ENCODE data around the gene SEMA6C. TPM values are rescaled to one million over a fixed set of nuclear protein-coding genes. Genes with fewer than 3 reads are reported as not detected.

The SEMA6C gene
- total RNA-seq, 4 donors from 2014 or later = 0.91 to 3.8 (median 2.0) TPM

DNA sequence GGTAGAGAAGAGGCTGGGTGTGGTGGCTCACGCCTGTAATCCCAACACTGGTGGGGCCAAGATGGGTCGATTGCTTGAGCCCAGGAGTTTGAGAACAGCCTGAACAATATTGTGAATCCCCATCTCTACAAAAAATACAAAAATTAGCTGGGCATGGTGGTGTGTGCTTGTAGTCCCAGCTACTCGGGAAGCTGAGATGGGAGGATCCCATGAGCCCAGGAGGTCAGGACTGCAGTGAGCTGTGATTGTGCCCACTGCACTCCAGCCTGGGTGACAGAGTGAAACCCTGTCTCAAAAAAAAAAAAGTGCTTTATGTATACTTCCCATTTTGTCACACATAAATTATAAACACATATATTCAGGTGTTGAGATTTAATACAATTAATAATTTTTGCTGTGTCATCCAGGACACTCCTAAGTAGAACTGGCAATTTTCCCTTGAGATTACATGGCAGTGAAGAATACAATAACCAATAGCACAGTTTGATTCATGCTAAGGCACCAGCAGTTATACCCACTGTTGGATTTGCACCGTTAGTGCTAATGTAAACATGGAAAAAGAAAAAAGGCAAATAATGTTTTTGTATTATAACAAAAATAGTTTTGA, 60.4 kb downstream of the SEMA6C start:
- DNase-seq = no peak
- 55 to 64% methylated on average over 4 of the region's 4 CpGs for WGBS, 2 donors
- intact Hi-C loops (cut with DNase I) = no loop called here
- Histone ChIP-seq H3K9me3 (no peaks in the 10 kb centered on the region), H3K4me1 (peaks cover 0 to 11% (median 0%) of the 10 kb centered on the region in 3 donors), H3K4me3 (no peak overlapping the region), H3K27me3 (no peaks in the 10 kb centered on the region), H3K27ac (peak overlapping the region in 2 of 4 donors; percentile 27 to 41), H3K36me3 (peaks cover 0 to 30% (median 0%) of the 10 kb centered on the region in 3 donors)
- TF ChIP-seq POLR2A (IDR thresholded peaks at IDR 0.05) = no peak
- TF ChIP-seq, protein P1, sequence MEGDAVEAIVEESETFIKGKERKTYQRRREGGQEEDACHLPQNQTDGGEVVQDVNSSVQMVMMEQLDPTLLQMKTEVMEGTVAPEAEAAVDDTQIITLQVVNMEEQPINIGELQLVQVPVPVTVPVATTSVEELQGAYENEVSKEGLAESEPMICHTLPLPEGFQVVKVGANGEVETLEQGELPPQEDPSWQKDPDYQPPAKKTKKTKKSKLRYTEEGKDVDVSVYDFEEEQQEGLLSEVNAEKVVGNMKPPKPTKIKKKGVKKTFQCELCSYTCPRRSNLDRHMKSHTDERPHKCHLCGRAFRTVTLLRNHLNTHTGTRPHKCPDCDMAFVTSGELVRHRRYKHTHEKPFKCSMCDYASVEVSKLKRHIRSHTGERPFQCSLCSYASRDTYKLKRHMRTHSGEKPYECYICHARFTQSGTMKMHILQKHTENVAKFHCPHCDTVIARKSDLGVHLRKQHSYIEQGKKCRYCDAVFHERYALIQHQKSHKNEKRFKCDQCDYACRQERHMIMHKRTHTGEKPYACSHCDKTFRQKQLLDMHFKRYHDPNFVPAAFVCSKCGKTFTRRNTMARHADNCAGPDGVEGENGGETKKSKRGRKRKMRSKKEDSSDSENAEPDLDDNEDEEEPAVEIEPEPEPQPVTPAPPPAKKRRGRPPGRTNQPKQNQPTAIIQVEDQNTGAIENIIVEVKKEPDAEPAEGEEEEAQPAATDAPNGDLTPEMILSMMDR (IDR thresholded peaks at IDR 0.05) = no peak

Other genes with a start within 250 kb of the SEMA6C start
- 10 to 100 TPM; 20.5 to 39.5 (median 25.3) TPM for gene SETDB1, start 220.3 kb downstream of the SEMA6C start, total RNA-seq
- gene CERS2, start 171.8 kb downstream of the SEMA6C start, total RNA-seq = 10 to 100 TPM; 18.2 to 72.7 (median 45.4) TPM
- 1 to 10 TPM; 1.2 to 7.8 (median 4.4) TPM for gene ANXA9, start 164.3 kb downstream of the SEMA6C start, total RNA-seq
- gene MINDY1, start 139.7 kb downstream of the SEMA6C start, total RNA-seq = 10 to 100 TPM; 25.4 to 52.5 (median 37.1) TPM
- gene PRUNE1, start 138.2 kb downstream of the SEMA6C start, total RNA-seq = 10 to 100 TPM in 3 of 4 donors, 1 to 10 TPM in 1; 8.9 to 21.0 (median 15.9) TPM
- 100 to 1,000 TPM in 1 of 4 donors, 10 to 100 TPM in 3; 52.7 to 168 (median 96.1) TPM for gene BNIPL, start 110.0 kb downstream of the SEMA6C start, total RNA-seq
- gene C1orf56, start 98.9 kb downstream of the SEMA6C start, total RNA-seq = 1 to 10 TPM in 3 of 4 donors, under 1 TPM in 1; 0.23 to 3.2 (median 2.3) TPM
- gene CDC42SE1, start 87.0 kb downstream of the SEMA6C start, total RNA-seq = 100 to 1,000 TPM in 3 of 4 donors, 10 to 100 TPM in 1; 86.7 to 128 (median 115) TPM
- gene MLLT11, start 86.2 kb downstream of the SEMA6C start, total RNA-seq = 1 to 10 TPM in 2 of 4 donors, under 1 TPM in 2; 0.38 to 1.6 (median 0.92) TPM
- 10 to 100 TPM in 3 of 4 donors, 1 to 10 TPM in 1; 7.1 to 15.8 (median 11.0) TPM for gene GABPB2, start 75.9 kb downstream of the SEMA6C start, total RNA-seq
- gene TNFAIP8L2, start 10.0 kb upstream of the SEMA6C start, total RNA-seq = 1 to 10 TPM in 2 of 4 donors, not detected in 2; 2.3 to 5.7 TPM
- 1 to 10 TPM; 4.6 to 8.8 (median 5.9) TPM for gene LYSMD1, start 19.3 kb upstream of the SEMA6C start, total RNA-seq
- gene SCNM1, start 19.5 kb upstream of the SEMA6C start, total RNA-seq = 10 to 100 TPM; 15.2 to 29.8 (median 18.5) TPM
- not detected for gene TMOD4, start 29.4 kb upstream of the SEMA6C start, total RNA-seq
- gene VPS72, start 43.6 kb upstream of the SEMA6C start, total RNA-seq = 10 to 100 TPM; 17.2 to 38.3 (median 29.7) TPM
- gene PIP5K1A, start 51.9 kb upstream of the SEMA6C start, total RNA-seq = 10 to 100 TPM; 21.5 to 49.2 (median 36.6) TPM
- gene PSMD4, start 108.1 kb upstream of the SEMA6C start, total RNA-seq = 100 to 1,000 TPM in 3 of 4 donors, 10 to 100 TPM in 1; 78.2 to 117 (median 109) TPM
- gene ZNF687, start 135.7 kb upstream of the SEMA6C start, total RNA-seq = 10 to 100 TPM; 16.5 to 28.5 (median 18.3) TPM
- gene PI4KB, start 180.8 kb upstream of the SEMA6C start, total RNA-seq = 10 to 100 TPM; 34.0 to 63.4 (median 56.0) TPM
- gene RFX5, start 200.6 kb upstream of the SEMA6C start, total RNA-seq = 10 to 100 TPM; 13.2 to 59.6 (median 24.5) TPM
- gene SELENBP1, start 226.1 kb upstream of the SEMA6C start, total RNA-seq = 10 to 100 TPM in 3 of 4 donors, 1 to 10 TPM in 1; 6.3 to 38.3 (median 28.3) TPM

Data from esophagus squamous epithelium (tissue), 5 donors.